ENCODE measurements around the gene PPP2R1A. TPM values are rescaled to one million over a fixed set of nuclear protein-coding genes. Genes with fewer than 3 reads are reported as not detected.

Gene PPP2R1A
- total RNA-seq, 1 donor from 2014 or later = 67.4 TPM

- H3K27me3 ChIP-seq (ENCODE audit: control insufficient read depth, insufficient read depth, low read length) = no peaks in the 10 kb centered on the region
- H3K4me3 ChIP-seq (ENCODE audit: low read depth, low read length) = no peak overlapping the region
- peaks cover 63% of the 10 kb centered on the region for H3K36me3 ChIP-seq (ENCODE audit: control insufficient read depth, insufficient read depth, low read length)
- TF ChIP-seq CTCF (IDR thresholded peaks at IDR 0.05; ENCODE audit: insufficient read depth, low read length, severe bottlenecking) = no peak
- FAIRE-seq (no peak), DNase-seq (ENCODE audit: low read depth) (no peak)
Observed at GRCh38 chr19:52217576-52217975, 27.7 kb downstream of the PPP2R1A start.

DNA sequence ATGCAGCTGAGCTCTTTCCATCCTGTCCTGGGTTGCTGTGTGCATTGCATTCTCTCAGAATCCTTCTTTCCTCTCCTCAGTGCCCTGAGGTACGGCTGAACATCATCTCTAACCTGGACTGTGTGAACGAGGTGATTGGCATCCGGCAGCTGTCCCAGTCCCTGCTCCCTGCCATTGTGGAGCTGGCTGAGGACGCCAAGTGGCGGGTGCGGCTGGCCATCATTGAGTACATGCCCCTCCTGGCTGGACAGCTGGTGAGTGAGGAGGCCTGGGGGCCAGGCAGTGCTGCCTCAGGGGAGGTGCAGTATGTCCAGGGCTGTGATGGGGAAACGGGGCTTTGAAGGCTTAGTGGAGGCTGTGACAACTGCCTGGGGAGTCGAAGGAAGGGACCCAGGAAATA is 29.8 kb downstream of the PPP2R1A start:
- no peak overlapping the region for H3K4me3 ChIP-seq (ENCODE audit: low read depth, low read length)
- peaks cover 58% of the 10 kb centered on the region for H3K36me3 ChIP-seq (ENCODE audit: control insufficient read depth, insufficient read depth, low read length)
- H3K27me3 ChIP-seq (ENCODE audit: control insufficient read depth, insufficient read depth, low read length) = no peaks in the 10 kb centered on the region
- DNase-seq (ENCODE audit: low read depth) (no peak), FAIRE-seq (no peak)
- TF ChIP-seq CTCF (IDR thresholded peaks at IDR 0.05; ENCODE audit: insufficient read depth, low read length, severe bottlenecking) = no peak

DNA sequence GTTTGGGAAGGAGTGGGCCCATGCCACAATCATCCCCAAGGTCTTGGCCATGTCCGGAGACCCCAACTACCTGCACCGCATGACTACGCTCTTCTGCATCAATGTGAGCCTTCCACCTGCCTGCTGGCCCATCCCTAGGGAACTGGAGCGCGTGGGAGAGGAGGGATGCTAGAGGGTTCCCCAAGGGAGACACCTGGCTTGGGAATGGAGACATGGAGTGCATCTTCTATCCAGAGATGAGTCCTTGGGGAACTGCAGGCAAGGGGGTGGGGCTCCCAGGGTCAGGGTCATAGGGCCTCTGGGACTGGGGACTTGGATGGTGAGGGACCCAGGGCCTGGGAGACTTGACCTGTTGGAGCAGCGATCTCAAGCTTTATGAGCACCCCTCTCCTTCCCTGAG is 31.2 kb downstream of the PPP2R1A start:
- TF ChIP-seq CTCF (IDR thresholded peaks at IDR 0.05; ENCODE audit: insufficient read depth, low read length, severe bottlenecking) = no peak
- no peaks in the 10 kb centered on the region for H3K27me3 ChIP-seq (ENCODE audit: control insufficient read depth, insufficient read depth, low read length)
- H3K36me3 ChIP-seq (ENCODE audit: control insufficient read depth, insufficient read depth, low read length) = peaks cover 54% of the 10 kb centered on the region
- DNase-seq (ENCODE audit: low read depth) (no peak), FAIRE-seq (no peak)
- H3K4me3 ChIP-seq (ENCODE audit: low read depth, low read length) = no peak overlapping the region

DNA sequence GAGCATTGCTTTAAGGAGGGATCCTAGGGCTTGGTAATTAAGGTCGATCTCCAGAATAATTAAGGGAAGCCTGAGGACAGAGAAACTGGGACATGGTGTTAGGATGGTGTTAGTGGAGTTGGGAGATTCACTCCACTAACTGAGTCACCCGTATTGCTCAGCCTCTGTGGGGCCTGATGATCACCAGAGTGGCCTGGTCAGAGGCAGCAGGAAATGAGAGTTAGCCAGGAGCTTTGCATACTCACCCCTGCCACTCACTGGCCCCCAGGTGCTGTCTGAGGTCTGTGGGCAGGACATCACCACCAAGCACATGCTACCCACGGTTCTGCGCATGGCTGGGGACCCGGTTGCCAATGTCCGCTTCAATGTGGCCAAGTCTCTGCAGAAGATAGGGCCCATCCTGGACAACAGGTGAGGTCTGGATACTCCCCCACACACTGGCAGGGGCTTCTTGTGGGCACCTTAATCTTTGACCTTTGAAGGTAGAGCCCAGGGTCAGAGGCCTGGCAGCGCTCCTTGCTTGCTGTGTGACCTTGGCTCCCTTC is 32.1 kb downstream of the PPP2R1A start:
- TF ChIP-seq CTCF (IDR thresholded peaks at IDR 0.05; ENCODE audit: insufficient read depth, low read length, severe bottlenecking) = no peak
- peaks cover 50% of the 10 kb centered on the region for H3K36me3 ChIP-seq (ENCODE audit: control insufficient read depth, insufficient read depth, low read length)
- no peak overlapping the region for H3K4me3 ChIP-seq (ENCODE audit: low read depth, low read length)
- DNase-seq (ENCODE audit: low read depth) (no peak), FAIRE-seq (no peak)
- H3K27me3 ChIP-seq (ENCODE audit: control insufficient read depth, insufficient read depth, low read length) = no peaks in the 10 kb centered on the region

DNA sequence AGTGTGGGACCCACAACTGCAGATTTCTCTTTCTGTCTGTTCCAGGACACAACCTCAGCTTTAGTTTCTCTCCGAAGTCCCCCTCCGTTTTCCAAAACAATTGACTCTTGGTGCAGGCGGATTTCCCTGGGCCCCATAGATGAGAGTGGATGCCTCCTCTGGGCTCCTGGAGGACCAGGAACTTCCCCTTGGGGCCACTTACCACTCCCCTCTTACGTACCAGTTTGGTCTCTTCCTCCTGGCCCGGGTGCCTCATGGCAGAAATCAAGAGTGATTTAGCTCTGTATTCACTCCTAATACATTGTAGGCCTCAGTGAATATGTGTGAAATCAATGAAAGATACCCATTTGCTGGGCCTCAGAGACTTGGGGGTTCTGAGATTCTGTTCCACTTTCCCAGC is 34.4 kb downstream of the PPP2R1A start:
- DNase-seq (ENCODE audit: low read depth) = no peak
- no peak for FAIRE-seq
- Histone ChIP-seq H3K27me3 (ENCODE audit: control insufficient read depth, insufficient read depth, low read length) (no peaks in the 10 kb centered on the region), H3K4me3 (ENCODE audit: low read depth, low read length) (no peak overlapping the region), H3K36me3 (ENCODE audit: control insufficient read depth, insufficient read depth, low read length) (peaks cover 40% of the 10 kb centered on the region)
- no peak for TF ChIP-seq CTCF (IDR thresholded peaks at IDR 0.05; ENCODE audit: insufficient read depth, low read length, severe bottlenecking)

GRCh38 chr19:52226652-52227051 is 36.8 kb downstream of the PPP2R1A start:
- Histone ChIP-seq H3K4me3 (ENCODE audit: low read depth, low read length) (no peak overlapping the region), H3K27me3 (ENCODE audit: control insufficient read depth, insufficient read depth, low read length) (no peaks in the 10 kb centered on the region), H3K36me3 (ENCODE audit: control insufficient read depth, insufficient read depth, low read length) (peaks cover 22% of the 10 kb centered on the region)
- DNase-seq (ENCODE audit: low read depth) = no peak
- no peak for TF ChIP-seq CTCF (IDR thresholded peaks at IDR 0.05; ENCODE audit: insufficient read depth, low read length, severe bottlenecking)
- FAIRE-seq = no peak

Measured in bronchial epithelial cell (primary cell).